Activated CD8-positive, alpha-beta memory T cell treated with anti-CD3 and anti-CD28 coated beads, Interleukin-2, amount 50 U/mL, for 24 hours (primary cell): ENCODE measurements around the gene NDUFV1.
A peak's percentile ranks its signal among the peaks of the same experiment; 100 is the strongest.
"Not testable (repeated sequence)": the region's sequence is repeated elsewhere in the genome, so short reads cannot be mapped to it uniquely, and the experiment has no call there.

Experiments used
- DNase-seq: peaks from one replicate; pipeline ENCODE4 v3.0.0-alpha.2; 2020; ENCODE audit errors: extremely low read depth

NDUFV1 gene

DNA sequence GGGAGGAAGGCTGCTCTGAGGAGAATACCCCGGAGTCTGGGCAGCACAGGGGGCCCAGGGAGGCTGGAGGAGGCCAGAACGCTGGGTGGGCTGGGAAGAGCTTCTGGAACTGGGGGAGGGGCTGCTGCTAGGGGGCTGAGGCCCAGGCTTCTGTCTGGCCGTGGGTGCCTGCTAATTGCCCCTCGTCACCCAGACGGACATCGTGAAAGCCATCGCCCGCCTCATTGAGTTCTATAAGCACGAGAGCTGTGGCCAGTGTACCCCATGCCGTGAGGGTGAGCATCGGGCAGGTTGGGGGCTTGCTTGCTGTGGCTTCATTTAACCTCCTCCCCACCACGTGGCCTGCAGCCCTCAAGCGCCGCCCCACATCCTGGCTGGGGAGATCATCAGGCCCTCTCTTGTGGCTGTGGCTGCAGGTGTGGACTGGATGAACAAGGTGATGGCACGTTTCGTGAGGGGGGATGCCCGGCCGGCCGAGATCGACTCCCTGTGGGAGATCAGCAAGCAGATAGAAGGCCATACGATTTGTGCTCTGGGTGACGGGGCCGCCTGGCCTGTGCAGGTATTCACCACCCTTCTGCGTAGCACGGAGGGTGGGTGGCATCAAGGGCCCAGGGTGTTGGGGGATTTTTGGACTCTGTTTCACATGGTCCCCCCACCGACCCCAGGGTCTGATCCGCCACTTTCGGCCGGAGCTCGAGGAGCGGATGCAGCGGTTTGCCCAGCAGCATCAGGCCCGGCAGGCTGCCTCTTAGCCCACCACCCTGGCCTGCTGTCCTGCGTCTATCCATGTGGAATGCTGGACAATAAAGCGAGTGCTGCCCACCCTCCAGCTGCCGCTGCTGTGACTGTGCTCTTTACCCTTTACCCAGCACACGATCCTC is 5.2 kb downstream of the NDUFV1 start:
- DNase-seq, result no peak

DNA sequence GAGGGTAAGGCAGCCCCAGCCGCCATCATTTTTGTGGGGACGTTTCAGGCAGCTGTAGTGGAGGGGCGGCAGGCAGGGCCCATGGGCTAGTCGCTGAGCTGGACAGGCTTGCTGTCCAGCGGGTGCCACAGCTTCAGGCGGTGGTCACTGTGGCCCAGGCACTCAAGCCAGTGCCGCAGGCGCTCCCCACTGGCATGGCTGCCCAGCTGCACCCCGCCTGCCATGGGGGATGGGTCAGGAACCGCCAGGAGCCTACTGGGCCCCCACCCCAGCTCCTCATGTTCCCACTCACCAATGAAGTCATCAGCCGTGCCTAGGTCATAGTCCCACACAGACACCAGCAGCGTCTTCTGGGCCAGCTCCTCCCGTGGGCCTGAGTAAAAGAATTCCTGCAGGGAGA is 6.0 kb downstream of the NDUFV1 start:
- DNase-seq, result no peak

DNA sequence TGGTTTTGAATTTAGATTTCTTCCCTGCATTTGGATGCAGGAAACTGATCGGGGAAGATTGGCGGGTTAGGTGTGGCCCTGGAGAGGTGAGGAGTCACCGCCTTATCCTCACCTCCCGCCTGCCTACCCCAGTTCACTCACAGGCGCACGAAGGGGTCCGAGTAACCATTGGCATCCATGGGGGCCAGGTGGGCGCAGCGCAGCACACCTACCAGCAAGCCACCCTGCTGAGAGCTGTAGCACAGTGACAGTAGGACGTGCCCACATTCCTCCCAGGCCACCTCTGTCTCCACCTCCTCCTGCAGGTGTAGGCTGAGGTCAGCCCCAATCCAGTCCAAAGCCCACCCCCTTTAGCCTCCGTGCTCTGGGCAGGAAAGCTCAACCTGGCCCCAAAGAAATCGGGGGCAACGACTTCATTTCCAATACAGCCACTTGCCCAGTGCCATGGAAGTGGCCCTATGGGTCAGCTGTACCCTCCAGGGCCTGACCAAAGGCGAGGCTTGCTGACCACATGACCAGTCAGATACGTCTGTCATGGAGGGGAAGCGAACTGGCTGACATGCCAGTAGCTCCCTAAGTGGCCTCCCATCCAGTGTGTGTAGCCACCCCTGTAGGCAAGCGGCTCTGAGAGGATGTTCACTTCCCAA is 6.7 kb downstream of the NDUFV1 start:
- DNase-seq, result no peak

DNA sequence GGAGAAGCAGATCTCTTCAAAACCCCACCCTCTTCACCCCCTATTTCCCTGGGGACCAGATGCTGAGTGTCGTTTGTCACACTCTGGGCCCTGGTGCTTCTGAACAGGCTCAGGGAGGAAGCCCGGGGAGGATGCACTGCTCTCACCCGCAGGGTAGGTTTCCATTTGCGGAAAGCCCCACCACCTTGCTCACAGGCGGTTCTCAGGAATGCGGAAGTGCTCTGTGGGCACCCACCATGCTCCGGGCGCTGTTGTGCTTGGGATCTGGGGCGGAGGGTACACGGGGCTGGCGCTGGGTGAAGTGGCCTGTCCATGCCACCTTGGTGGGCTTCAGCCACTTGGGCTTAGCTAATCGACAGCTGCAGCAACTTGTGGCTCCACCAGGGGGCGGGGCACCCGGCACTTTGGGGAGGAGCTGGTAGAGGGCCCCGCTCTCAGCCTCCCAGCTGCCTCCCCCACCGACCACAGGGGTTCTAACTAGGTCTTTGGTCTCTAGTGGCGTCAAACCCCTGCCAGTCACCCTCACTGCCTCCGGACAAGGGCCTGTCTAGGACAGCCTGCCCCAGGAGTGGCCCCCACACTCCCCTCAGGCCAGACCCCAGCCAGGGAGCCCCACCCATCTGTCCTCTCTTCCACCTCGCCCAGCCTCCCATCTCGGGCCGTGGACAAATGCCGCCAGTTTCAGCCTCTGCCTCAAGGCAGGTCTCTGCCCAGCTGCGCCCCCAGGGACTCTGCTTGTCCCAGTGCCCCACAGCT is 7.4 kb downstream of the NDUFV1 start:
- DNase-seq, result peak; percentile 64

DNA sequence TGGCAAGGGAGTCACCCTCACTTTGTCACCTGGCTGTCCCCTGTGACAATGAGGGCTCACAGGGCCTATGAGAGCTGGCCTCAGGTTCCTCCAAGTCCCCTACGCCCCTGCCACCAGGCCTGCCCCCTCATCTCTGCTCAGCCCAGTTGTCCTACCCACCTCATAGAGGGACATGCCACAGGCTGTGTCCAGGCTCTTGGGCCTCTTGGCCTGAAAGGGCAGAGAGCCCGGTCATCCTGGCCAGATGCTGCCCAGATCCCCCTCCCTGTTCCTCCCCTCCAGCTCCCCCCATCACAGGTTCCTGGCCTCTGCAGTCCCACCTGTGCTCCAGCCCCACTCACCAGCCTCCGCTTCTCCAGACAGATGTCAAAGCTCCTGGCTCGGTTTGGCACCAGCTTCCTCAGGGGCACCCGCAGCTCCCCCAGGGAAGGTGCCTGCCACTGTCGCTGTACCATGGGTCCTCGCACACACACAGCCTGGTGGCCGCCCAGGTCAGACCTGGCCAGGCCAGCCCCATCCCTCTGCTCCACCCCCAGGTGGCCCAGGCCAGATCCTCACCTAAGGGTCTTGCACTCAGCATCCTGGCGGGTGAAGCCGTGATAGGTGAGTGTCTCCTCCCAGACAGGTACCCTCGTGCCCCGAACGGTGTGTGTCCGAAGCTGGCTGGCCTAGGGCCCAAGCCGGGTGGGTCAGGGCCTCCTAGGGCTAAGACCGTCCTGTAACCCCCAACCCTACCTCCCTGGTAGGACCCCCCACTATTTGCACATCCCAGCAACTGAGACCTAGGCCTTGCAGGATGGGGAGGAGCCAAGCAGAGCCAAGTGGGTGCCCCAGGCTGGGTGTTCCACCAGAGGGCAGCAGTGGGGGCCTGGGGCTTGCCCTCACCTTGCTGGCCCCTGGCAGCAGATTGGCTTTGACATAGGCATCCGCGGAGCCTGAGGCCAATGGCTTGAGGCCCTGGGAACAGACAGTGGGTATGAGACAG is 8.3 kb downstream of the NDUFV1 start:
- DNase-seq, result no peak

DNA sequence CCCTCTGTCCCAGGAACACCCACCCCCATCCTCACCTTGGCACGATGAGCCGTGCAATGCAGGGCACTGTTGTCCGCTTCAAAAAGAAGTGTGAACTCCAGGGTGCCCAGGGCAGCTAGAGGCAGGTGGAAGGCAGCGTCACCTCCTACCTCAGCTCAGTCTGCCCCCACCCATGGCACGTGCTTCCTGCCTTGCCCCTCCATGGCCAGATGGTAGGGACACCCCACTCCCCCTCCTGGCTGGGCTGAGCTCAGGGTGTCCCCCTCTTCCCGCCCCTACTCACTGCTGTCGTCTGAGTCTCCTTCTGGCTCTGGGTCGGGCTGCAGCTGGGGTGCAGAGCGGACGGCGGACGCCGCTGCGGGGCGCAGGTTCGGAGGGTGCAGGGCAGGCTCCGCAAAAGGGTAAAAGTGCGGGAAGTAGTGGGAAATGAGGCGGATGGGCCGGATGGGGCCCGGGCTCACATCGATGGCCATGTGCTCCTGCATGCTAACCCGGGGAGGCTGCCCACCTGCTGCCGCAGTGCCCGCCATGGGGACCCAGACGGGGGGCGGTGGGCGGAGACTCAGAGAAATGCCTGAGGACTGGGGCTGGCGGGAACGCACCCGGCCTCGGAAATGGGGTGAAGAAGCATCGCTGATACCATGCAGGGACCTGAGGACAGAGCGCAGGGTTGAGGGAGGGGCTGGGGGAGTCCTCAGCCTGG is 9.1 kb downstream of the NDUFV1 start:
- DNase-seq, result no peak

DNA sequence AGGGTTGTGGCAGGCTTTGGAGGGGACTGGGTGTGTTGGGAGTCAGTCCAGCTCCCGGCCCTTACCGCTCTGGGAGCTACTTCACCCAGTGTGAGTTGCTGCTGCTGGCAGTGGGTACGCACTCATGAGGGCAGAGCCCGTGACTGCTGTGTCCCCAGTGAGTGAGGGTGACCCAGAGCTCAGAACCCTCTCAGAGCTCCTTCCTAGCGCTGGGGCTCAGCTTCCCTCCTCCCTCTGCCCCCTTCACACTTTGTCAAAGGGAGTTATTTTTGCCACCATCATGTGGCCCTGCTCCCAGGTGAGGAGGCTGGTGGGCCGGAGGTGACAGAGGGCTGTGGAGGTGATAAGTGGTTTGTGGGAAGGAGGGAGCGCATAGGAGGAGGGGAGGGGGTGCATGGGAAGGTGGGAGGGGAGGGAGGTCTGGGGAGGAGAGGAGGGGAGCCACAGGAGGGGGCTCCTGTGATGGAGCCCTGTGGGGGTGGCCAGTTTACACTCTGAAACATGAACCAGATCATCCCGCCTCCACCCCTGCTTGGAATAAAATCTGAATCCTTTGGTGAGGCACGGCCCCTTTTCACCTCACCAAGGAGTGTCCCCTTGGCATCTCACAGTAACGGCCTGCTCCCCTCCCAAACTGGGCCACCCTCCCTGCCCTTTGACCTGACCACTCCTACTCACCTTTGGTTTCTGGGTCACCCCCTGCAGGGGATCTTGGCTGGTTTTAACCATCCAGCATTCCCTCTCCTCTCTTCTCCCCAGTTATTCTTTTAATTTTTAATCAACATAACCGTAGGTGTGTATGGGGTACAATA is 9.9 kb downstream of the NDUFV1 start:
- no peak for DNase-seq

DNA sequence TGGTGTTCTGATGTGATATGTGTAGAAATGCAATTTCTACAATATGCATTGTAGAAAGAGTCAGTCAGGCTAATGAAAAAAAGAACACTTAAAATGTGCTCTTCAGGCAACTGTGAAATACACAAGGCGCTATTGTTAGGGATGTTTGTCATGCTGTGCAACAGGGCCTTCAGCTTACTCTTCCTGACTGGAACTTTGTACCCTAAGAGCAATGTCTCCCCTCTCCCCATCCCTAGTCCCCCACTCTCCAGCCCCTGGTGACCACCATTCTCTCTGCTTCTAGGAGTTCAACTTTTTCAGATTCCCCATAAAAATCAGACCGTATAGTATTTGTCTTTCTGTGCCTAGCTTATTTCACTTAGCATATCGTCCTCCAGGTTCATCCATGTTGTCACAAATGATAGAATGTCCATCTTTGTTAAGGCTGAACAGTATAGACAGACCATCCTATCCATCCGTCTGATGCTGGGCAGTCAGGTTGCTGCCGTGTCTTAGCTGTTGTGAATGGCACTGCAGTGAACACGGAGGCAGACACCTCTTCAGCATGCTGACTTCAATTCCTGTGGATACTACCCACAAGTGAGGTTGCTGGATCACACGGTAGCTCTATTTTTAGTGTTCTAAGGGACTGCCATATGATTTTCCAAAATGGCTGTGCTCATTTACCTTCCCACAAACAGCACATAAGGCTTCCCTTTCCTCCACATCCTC is 10.7 kb downstream of the NDUFV1 start:
- no peak for DNase-seq

DNA sequence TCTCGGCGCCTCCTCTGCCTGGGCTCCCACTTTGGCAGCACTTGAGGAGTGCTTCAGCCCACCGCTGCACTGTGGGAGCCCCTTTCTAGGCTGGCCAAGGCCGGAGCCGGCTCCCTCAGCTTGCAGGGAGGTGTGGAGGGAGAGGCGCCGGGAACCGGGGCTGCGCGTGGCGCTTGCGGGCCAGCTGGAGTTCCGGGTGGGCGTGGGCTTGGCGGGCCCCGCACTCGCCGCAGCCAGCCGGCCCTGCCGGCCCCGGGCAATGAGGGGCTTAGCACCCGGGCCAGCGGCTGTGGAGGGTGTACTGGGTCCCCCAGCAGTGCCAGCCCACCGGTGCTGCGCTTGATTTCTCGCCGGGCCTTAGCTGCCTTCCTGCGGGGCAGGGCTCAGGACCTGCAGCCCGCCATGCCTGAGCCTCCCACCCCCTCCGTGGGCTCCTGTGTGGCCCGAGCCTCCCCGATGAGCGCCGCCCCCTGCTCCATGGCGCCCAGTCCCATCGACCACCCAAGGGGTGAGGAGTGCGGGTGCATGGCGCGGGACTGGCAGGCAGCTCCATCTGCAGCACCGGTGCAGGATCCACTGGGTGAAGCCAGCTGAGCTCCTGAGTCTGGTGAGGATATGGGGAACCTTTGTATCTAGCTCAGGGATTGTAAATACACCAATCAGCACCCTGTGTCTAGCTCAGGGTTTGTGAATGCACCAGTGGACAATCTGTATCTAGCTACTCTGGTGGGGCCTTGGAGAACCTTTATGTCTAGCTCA is 12.3 kb downstream of the NDUFV1 start:
- not testable (repeated sequence) for DNase-seq

DNA sequence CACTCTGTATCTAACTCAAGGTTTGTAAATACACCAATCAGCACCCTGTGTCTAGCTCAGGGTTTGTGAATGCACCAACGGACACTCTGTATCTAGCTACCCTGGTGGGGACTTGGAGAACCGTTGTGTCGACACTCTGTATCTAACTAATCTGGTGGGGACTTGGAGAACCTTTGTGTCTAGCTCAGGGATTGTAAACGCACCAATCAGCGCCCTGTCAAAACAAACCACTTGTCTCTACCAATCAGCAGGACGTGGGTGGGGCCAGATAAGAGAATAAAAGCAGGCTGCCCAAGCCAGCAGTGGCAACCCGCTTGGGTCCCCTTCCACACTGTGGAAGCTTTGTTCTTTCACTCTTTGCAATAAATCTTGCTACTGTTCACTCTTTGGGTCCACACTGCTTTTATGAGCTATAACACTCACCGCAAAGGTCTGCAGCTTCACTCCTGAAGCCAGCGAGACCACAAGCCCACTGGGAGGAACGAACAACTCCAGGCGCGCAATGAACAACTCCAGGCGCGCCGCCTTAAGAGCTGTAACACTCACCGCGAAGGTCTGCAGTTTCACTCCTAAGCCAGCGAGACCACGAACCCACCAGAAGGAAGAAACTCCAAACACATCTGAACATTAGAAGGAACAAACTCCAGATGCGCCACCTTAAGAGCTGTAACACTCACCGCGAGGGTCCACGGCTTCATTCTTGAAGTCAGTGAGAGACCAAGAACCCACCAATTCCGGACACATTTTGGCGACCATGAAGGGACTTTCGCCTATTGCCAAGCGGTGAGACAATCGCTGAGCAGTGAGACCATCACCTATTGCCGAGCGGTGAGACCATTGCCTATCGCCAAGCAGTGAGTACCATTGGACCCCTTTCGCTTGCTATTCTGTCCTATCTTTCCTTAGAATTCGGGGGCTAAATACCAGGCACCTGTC is 13.2 kb downstream of the NDUFV1 start:
- DNase-seq, result not testable (repeated sequence)

DNA sequence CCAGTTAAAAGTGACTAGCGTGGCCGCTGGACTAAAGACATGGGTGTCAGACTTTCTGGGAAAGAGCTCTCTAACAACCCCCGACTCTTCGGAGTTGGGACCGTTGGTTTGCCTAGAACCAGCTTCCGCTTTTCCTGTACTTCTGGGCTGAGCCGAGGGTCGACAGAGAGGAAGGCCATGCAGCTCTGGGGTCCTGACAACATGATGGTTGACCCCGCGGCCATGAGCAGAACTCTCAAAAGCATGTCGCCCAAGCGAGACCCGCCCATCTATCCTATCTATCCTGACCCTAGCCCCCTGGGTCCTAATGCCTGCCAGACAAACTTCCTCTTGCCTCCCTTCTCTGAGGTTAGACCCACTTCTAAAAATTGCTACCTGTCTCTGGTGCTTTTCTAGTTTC is 13.9 kb downstream of the NDUFV1 start:
- not testable (repeated sequence) for DNase-seq

DNA sequence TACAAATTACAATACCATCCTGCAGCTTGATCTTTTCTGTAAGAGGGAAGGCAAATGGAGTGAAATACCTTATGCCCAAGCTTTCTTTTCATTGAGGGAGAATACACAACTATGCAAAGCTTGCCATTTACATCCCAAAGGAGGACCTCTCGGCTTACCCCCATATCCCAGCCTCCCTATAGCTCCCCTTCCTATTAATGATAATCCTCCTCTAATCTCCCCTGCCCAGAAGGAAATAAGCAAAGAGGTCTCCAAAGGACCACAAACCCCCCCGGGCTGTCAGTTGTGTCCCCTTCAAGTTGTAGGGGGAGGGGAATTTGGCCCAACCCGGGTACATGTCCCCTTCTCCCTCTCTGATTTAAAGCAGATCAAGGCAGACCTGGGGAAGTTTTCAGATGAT is 15.2 kb downstream of the NDUFV1 start:
- not testable (repeated sequence) for DNase-seq

DNA sequence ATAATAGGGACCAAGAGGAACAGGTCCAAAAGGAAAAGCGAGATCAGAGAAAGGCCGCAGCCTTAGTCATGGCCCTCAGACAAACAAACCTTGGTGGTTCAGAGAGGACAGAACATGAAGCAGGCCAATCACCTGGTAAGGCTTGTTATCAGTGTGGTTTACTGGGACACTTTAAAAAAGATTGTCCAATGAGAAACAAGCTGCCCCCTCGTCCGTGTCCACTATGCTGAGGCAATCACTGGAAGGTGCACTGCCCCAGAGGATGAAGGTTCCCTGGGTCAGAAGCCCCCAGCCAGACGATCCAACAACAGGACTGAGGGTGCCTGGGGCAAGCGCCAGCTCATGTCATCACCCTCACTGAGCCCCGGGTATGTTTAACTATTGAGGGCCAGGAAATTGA is 16.2 kb downstream of the NDUFV1 start:
- not testable (repeated sequence) for DNase-seq

DNA sequence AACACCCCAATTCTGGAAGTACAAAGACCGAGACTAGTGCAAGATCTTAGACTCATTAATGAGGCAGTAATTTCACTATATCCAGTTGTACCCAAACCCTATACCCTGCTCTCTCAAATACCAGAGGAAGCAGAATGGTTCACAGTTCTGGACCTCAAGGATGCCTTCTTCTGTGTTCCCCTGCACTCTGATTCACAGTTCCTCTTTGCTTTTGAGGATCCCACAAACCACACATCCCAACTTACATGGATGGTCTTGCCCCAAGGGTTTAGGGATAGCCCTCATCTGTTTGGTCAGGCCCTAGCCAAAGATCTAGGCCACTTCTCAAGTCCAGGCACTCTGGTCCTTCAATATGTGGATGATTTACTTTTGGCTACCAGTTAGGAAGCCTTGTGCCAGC is 17.1 kb downstream of the NDUFV1 start:
- not testable (repeated sequence) for DNase-seq

DNA sequence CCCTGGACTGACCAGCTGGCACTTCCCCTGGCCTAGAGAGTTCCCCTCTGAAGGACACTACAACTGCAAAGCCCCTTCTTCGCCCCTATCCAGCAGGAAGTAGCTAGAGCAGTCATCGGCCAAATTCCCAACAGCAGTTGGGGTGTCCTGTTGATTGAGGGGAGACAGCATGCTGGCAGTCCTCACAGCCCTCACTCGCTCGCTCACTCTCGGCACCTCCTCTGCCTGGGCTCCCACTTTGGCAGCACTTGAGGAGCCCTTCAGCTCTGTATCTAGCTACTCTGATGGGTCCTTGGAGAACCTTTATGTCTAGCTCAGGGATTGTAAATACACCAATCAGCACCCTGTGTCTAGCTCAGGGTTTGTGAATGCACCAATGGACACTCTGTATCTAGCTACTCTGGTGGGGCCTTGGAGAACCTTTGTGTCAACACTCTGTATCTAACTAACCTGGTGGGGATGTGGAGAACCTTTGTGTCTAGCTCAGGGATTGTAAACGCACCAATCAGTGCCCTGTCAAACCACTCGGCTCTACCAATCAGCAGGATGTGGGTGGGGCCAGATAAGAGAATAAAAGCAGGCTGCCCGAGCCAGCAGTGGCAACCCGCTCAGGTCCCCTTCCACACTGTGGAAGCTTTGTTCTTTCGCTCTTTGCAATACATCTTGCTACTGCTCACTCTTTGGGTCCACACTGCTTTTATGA is 19.5 kb downstream of the NDUFV1 start:
- DNase-seq, result not testable (repeated sequence)

DNA sequence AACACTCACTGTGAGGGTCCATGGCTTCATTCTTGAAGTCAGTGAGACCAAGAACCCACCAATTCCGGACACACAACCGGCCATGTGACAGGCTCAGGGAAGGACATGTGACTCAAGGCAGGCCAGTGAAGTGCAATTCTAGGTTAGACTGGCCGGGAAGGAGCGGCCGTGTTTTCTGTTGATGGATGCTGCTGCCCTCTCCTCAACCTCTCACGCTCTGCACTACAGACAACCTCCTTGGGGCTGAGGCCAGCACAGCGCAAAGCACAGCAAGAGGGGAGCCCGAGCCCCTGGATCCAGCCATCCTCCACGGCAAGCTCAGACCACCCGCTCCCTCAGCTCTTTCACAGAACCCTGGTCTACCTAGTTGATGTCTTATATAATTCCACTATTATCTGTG is 20.2 kb downstream of the NDUFV1 start:
- DNase-seq, result no peak

DNA sequence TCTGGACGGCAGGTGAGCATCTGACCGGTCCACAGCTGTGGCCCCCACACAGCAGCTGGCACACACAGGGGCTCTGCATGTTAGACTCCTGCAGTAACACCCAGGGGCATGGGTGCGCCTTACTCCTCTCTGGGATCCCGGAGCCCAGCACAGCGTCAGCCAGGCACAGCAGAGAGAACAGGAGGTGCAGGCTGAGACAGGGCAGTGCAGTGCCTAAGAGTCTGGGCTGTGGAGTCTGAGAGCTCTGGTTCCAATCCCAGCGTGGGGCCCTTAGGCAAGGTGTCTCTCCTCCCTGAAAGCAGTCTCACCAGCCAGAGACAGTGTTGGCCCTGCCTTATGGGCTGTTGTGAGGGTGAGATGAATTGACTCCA is 20.7 kb downstream of the NDUFV1 start:
- DNase-seq, result no peak
